ENCODE results near the gene CEP350. TPM values are rescaled to one million over a fixed set of nuclear protein-coding genes. Genes with fewer than 3 reads are reported as not detected.

CEP350 gene
- polyA plus RNA-seq, 2 of the 4 experiments (the other 2 are of a cell fraction): 6.4 to 22.6 TPM

DNA sequence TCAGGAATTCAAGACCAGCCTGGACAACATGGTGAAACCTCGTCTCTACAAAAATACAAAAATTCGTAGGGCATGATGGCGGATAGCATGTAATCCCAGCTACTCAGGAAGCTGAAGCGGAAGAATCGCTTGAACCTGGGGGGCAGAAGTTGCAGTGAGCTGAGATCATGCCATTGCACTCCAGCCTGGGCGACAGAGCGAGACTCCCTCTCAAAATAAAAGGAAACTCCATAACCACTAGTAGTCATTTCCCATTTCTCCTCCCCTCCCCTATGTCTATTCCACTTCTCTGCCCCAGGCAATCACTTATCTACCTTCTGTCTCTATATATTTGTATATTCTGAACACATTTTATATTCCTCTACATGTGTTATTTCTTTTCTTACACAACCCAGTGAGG lies 4.0 kb upstream of the CEP350 start:
- no peak for TF ChIP-seq USF2 (IDR thresholded peaks at IDR 0.05)
- TF ChIP-seq NPAS2 (CRISPR knock-in tag; IDR thresholded peaks at IDR 0.05; ENCODE audit: borderline replicate concordance): no peak
- TF ChIP-seq CBX2 (IDR thresholded peaks at IDR 0.05; ENCODE audit: borderline replicate concordance, low read depth): no peak
- TF ChIP-seq EP300 (IDR thresholded peaks at IDR 0.05): no peak
- TF ChIP-seq JUN (IDR thresholded peaks at IDR 0.05): no peak
- TF ChIP-seq HOXB13 (CRISPR knock-in tag; IDR thresholded peaks at IDR 0.05; ENCODE audit: low read depth): no peak
- TF ChIP-seq FOXS1 (CRISPR knock-in tag; IDR thresholded peaks at IDR 0.05): no peak
- TF ChIP-seq JUNB (IDR thresholded peaks at IDR 0.05): no peak
- TF ChIP-seq GATA3 (IDR thresholded peaks at IDR 0.05; ENCODE audit: borderline replicate concordance): no peak
- no peak for ATAC-seq
- POLR2A ChIA-PET: no interaction called here

GRCh38 chr1:179951383-179952144 lies 3.0 kb upstream of the CEP350 start:
- DNase-seq (ENCODE audit: low read depth in 1 of 2, low spot score in 1 of 2) (no peak), ATAC-seq (no peak), FAIRE-seq (no peak)
- H3K9me3 ChIP-seq: no peaks in the 10 kb centered on the region
- ChIA-PET CTCF (interaction anchor here (0.8 to 1.9 kb wide), 5 partner anchors 13 to 127 kb away, joined by 3 to 4 read pairs (median 3); no protein-coding TSS in a partner anchor), POLR2A (interaction anchor here (0.8 kb wide), 1 partner anchor 69 kb away, joined by 3 read pairs; no protein-coding TSS in a partner anchor)
- WGBS (ENCODE audit: missing lambda C conversion rate): 82% methylated on average over 10 of the region's 10 CpGs
- peaks cover 10% of the 10 kb centered on the region for H3K4me1 ChIP-seq
- no peak overlapping the region for H3K27ac ChIP-seq
- no peak overlapping the region for H3K4me2 ChIP-seq
- TF ChIP-seq SMC3 (IDR thresholded peaks at IDR 0.05): no peak
- TF ChIP-seq RAD21 (conservative IDR thresholded peaks at IDR 0.05 in 1 of 2, IDR thresholded peaks at IDR 0.05 in 1 of 2): no peak
- no peak for TF ChIP-seq ESRRA (IDR thresholded peaks at IDR 0.05; ENCODE audit: borderline replicate concordance, low read length)
- TF ChIP-seq HES2 (IDR thresholded peaks at IDR 0.05): no peak
- TF ChIP-seq BHLHE40 (IDR thresholded peaks at IDR 0.05; ENCODE audit: low read depth, low read length): no peak
- no peak for TF ChIP-seq CEBPB (IDR thresholded peaks at IDR 0.05)
- no peak for TF ChIP-seq CTCF (IDR thresholded peaks at IDR 0.05)
- no peak for TF ChIP-seq EP300 (IDR thresholded peaks at IDR 0.05)
- TF ChIP-seq ATOH8 (CRISPR knock-in tag; IDR thresholded peaks at IDR 0.05; ENCODE audit: low read depth): no peak
- TF ChIP-seq HOXB5 (CRISPR knock-in tag; IDR thresholded peaks at IDR 0.05): no peak
- TF ChIP-seq, protein P1, sequence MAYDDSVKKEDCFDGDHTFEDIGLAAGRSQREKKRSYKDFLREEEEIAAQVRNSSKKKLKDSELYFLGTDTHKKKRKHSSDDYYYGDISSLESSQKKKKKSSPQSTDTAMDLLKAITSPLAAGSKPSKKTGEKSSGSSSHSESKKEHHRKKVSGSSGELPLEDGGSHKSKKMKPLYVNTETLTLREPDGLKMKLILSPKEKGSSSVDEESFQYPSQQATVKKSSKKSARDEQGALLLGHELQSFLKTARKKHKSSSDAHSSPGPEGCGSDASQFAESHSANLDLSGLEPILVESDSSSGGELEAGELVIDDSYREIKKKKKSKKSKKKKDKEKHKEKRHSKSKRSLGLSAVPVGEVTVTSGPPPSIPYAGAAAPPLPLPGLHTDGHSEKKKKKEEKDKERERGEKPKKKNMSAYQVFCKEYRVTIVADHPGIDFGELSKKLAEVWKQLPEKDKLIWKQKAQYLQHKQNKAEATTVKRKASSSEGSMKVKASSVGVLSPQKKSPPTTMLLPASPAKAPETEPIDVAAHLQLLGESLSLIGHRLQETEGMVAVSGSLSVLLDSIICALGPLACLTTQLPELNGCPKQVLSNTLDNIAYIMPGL (CRISPR knock-in tag; IDR thresholded peaks at IDR 0.05; ENCODE audit: borderline replicate concordance): no peak
- no peak for TF ChIP-seq NPAS2 (CRISPR knock-in tag; IDR thresholded peaks at IDR 0.05; ENCODE audit: borderline replicate concordance)
- no peak for TF ChIP-seq ZSCAN20 (CRISPR knock-in tag; IDR thresholded peaks at IDR 0.05)
- TF ChIP-seq, protein P2, sequence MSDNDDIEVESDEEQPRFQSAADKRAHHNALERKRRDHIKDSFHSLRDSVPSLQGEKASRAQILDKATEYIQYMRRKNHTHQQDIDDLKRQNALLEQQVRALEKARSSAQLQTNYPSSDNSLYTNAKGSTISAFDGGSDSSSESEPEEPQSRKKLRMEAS (IDR thresholded peaks at IDR 0.05): no peak
- TF ChIP-seq RNF2 (IDR thresholded peaks at IDR 0.05; ENCODE audit: borderline replicate concordance, low read depth): no peak
- TF ChIP-seq KDM1A (IDR thresholded peaks at IDR 0.05; ENCODE audit: low read depth): no peak
- TF ChIP-seq CBX8 (IDR thresholded peaks at IDR 0.05): no peak
- no peak for TF ChIP-seq HOXA7 (CRISPR knock-in tag; IDR thresholded peaks at IDR 0.05)
- no peak overlapping the region for H3K4me3 ChIP-seq

More for the DNA sequence above, 4.0 kb upstream of the CEP350 start:
- H3K4me2 ChIP-seq: no peak overlapping the region
- no peak overlapping the region for H3K4me3 ChIP-seq
- H3K27ac ChIP-seq: no peak overlapping the region
- DNase-seq (ENCODE audit: low read depth in 1 of 2, low spot score in 1 of 2): no peak
- peaks cover 5% of the 10 kb centered on the region; the same call in 1 of the 3 replicates for H3K4me1 ChIP-seq
- WGBS (ENCODE audit: missing lambda C conversion rate): 90% methylated on average over 7 of the region's 7 CpGs
- no peak for FAIRE-seq
- no peaks in the 10 kb centered on the region for H3K9me3 ChIP-seq
- CTCF ChIA-PET: interaction anchor here (1.2 to 1.9 kb wide), 2 partner anchors 12 to 14 kb away, joined by 3 to 4 read pairs; no protein-coding TSS in a partner anchor

Measured in A549 (cell line).